DND-41 (cell line): ENCODE measurements around the gene ZFAND2B.

Source experiments
- EZH2 ChIP-seq: IDR thresholded peaks from 3 replicates; pipeline ENCODE4 v1.6.1; 2012; ENCODE audit warnings: borderline replicate concordance, low read depth, mild to moderate bottlenecking, moderate library complexity, low read length, inconsistent platforms; ENCODE audit not compliant: severe bottlenecking
- TF ChIP-seq, protein P1 (sequence below): IDR thresholded peaks from 2 replicates; pipeline ENCODE4 v1.5.1; 2012; ENCODE audit warnings: borderline replicate concordance, low read length, moderate library complexity, mild to moderate bottlenecking; ENCODE audit not compliant: poor library complexity, severe bottlenecking; ENCODE audit errors: extremely low read depth

DNA sequence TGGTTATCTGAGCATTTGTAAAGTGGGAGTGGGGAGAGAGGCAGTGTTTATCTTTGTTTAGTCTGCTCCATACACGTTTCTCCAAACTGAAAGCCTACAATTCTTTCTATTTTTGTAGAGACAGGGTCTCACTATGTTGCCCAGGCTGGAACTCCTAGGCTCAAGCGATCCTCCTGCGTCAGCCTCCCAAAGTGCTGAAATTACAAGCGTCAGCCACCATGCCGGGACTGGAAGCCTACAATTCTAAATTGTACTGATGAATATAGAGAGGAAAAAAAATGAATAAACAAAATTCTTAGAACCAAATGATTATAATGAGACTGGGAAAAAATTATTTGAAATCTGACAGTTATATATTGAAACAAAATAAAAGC lies 1.4 kb upstream of the ZFAND2B start:
- TF ChIP-seq, protein P1, sequence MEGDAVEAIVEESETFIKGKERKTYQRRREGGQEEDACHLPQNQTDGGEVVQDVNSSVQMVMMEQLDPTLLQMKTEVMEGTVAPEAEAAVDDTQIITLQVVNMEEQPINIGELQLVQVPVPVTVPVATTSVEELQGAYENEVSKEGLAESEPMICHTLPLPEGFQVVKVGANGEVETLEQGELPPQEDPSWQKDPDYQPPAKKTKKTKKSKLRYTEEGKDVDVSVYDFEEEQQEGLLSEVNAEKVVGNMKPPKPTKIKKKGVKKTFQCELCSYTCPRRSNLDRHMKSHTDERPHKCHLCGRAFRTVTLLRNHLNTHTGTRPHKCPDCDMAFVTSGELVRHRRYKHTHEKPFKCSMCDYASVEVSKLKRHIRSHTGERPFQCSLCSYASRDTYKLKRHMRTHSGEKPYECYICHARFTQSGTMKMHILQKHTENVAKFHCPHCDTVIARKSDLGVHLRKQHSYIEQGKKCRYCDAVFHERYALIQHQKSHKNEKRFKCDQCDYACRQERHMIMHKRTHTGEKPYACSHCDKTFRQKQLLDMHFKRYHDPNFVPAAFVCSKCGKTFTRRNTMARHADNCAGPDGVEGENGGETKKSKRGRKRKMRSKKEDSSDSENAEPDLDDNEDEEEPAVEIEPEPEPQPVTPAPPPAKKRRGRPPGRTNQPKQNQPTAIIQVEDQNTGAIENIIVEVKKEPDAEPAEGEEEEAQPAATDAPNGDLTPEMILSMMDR = no peak
- TF ChIP-seq EZH2 = no peak
